ENCODE measurements around the gene AREG.

GRCh38 chr4:74456056-74456744 lies 11.3 kb downstream of the AREG start:
- TF ChIP-seq CTCF (IDR thresholded peaks at IDR 0.05; ENCODE audit: low read length): no peak
- TF ChIP-seq EZH2phosphoT487 (IDR thresholded peaks at IDR 0.05; ENCODE audit: low read length): no peak
- no peak for TF ChIP-seq EZH2 (optimal IDR thresholded peaks at IDR 0.05; ENCODE audit: low read depth, low read length)
